Neutrophil (primary cell): ENCODE measurements around the gene SARDH.

Experiments
- H3K27ac ChIP-seq: fragments of 200-600 bp; sonication (generic); 2 replicates; pipeline ENCODE4 v1.5.1; 2016; ENCODE audit warnings: mild to moderate bottlenecking, moderate library complexity
- H3K27me3 ChIP-seq: fragments of 200-600 bp; sonication (generic); 2 replicates; pipeline ENCODE4 v1.6.0; 2016; ENCODE audit warnings: mild to moderate bottlenecking
- H3K36me3 ChIP-seq: fragments of 200-600 bp; sonication (generic); 2 replicates; pipeline ENCODE4 v1.5.1; 2017
- H3K4me1 ChIP-seq, 2 experiments: fragments of 200-600 bp in 1 of 2; sonication (generic) in 1 of 2; 1 replicate in 1 of 2; 2 replicates in 1 of 2; pipeline versions ENCODE4 v1.5.1 to v1.6.1; 2013 to 2016; ENCODE audit warnings: low read depth in 1 of 2, low read length in 1 of 2, mild to moderate bottlenecking in 1 of 2, moderate library complexity in 1 of 2; ENCODE audit not compliant: control insufficient read depth in 1 of 2, insufficient read depth in 1 of 2
- H3K4me3 ChIP-seq, 2 experiments: fragments of 200-600 bp in 1 of 2; sonication (generic) in 1 of 2; 1 replicate in 1 of 2; 2 replicates in 1 of 2; pipeline ENCODE4 v1.5.1; 2013 to 2016; ENCODE audit warnings: low read depth in 1 of 2, low read length in 1 of 2, mild to moderate bottlenecking in 1 of 2, moderate library complexity in 1 of 2
- H3K9me3 ChIP-seq: fragments of 200-600 bp; sonication (generic); 2 replicates; pipeline ENCODE4 v1.5.1; 2016
- TF ChIP-seq, protein P1 (sequence below): fragments of 200-600 bp; sonication (generic); IDR thresholded peaks from 2 replicates; pipeline ENCODE4 v1.5.1; 2016; ENCODE audit warnings: antibody characterized with exemption

The SARDH gene

DNA sequence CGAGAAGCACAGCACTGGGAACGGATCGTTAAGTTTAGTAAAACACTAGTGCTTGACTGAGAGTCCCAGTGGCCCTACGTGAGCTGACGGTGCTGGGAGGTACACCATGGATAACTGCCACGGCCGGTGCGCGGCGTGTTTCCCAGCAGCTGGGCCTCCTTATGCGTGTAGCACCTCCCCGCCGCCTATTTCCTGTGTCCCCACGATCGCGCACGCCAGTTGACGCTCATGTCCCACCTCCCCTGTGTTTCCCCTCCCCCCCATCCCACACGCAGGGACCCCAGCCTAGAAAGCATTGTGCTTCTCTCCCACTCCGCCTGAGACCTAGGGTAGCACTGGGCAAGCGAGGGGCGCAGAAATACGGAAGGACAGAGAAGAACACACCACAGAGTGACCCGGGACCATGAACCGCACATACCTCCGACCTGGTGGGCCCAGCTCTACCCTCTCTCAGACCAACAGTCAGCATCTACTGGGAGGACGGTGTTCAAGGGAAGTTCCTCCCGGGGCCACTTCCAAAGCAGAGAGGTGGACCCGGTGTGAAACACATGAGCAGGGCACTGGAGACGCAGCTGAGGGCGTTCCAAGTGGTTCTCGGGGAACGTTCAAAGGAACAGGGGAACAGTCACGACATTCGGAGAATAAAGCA is 56.4 kb downstream of the SARDH start:
- Histone ChIP-seq H3K27ac (no peak overlapping the region), H3K4me1 (no peaks in the 10 kb centered on the region), H3K27me3 (no peaks in the 10 kb centered on the region), H3K4me3 (no peak overlapping the region), H3K9me3 (no peaks in the 10 kb centered on the region), H3K36me3 (no peaks in the 10 kb centered on the region)
- TF ChIP-seq, protein P1, sequence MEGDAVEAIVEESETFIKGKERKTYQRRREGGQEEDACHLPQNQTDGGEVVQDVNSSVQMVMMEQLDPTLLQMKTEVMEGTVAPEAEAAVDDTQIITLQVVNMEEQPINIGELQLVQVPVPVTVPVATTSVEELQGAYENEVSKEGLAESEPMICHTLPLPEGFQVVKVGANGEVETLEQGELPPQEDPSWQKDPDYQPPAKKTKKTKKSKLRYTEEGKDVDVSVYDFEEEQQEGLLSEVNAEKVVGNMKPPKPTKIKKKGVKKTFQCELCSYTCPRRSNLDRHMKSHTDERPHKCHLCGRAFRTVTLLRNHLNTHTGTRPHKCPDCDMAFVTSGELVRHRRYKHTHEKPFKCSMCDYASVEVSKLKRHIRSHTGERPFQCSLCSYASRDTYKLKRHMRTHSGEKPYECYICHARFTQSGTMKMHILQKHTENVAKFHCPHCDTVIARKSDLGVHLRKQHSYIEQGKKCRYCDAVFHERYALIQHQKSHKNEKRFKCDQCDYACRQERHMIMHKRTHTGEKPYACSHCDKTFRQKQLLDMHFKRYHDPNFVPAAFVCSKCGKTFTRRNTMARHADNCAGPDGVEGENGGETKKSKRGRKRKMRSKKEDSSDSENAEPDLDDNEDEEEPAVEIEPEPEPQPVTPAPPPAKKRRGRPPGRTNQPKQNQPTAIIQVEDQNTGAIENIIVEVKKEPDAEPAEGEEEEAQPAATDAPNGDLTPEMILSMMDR = no peak

DNA sequence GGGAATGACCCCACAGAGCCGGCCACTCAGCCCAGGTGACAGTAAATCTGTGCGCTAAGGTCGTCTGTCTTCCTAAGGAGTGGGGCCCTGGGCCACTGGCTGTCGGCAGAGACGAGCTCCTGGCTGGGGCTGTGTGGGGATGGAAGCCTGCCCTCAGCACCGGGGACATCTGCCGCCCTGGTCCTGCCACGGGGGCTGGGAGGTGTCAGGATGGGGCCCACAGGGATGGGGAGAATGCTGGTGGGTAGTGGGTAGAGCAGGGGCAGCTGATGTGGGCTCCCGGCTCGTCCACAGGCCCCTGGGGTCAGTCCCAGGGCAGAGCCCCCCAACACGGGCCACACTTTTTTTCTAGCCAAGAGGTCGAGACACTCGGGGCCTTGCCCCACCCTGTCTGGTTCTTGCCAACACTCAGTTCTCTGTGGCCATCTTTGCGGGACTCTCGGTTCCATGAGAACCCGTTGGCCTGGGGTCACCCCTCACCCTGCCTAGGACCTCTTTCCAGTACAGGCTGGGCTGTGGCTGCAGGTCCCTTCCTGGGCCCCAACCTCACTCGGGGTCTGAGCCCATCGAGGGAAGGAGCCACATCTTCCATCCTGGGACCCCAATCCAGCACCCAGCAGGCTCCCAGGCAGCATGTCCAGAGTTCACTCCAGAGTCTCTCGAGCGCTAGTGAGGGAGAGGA is 57.0 kb downstream of the SARDH start:
- Histone ChIP-seq H3K4me1 (no peaks in the 10 kb centered on the region), H3K27me3 (no peaks in the 10 kb centered on the region), H3K36me3 (no peaks in the 10 kb centered on the region), H3K4me3 (no peak overlapping the region), H3K9me3 (no peaks in the 10 kb centered on the region), H3K27ac (no peak overlapping the region)
- TF ChIP-seq, protein P1 = no peak

DNA sequence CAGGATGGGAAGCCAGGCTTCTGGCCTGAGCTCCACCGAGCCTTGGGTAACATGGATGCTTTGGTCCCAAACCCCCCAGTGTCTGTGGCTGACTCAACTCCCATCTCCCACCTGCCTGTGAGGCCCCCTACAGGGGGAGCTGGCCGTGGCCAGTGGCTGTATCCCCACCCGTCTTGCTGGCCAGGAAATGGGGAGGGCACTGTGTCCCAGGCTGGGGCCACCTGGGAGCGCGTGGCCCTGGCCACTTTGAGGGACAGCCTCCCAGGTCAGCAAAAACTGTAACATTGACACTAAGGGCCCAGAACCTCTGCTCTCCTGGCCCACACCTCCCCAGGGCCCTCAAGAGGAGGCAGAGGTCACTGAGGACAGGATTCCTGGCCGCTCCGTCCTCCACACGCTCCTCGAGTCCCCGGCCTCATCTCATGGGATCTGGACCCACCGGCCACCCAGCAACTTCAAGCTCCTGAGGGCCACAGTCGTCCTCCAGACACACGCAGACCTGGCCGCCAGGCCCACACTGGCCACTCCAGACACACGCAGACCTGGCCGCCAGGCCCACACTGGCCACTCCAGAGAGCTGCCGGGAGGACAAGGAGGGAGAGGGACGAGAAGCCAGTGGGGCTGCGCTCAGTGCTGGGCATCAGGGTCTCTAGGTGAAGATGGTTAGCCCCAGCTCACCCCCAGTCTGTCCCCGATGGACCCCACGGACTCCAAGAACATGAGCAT is 57.7 kb downstream of the SARDH start:
- Histone ChIP-seq H3K9me3 (no peaks in the 10 kb centered on the region), H3K27me3 (no peaks in the 10 kb centered on the region), H3K4me1 (no peaks in the 10 kb centered on the region), H3K36me3 (no peaks in the 10 kb centered on the region), H3K4me3 (no peak overlapping the region), H3K27ac (no peak overlapping the region)
- TF ChIP-seq, protein P1 = no peak

DNA sequence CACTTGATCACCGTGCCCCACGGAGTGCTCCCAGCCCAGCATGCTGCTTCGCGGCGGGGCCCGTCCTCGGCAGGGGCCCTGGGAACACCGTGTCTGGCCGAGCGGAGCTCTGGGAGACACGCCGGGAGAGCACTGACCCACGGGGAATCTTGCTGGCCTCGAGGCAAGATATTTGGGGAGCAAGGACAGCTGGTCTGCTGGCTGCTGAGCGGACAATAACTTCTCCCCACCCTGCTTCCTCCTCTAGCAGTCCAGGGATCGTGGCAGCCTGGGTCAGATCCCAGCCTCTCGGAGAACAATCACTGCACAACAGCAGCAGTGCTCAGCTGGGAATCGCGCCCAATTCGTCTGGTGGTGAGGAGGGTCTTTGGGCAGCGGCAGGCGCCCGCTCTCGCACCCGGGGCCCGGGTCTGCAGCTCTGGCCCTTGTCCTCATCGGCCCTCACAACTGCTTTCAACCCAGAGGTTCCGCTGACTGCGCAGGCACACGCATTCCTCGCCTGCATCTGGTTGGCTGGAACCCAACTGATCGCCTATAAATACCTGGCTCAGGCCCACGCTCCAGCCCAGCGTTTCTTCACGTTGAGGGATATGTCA is 58.6 kb downstream of the SARDH start:
- no peaks in the 10 kb centered on the region for H3K4me1 ChIP-seq
- TF ChIP-seq, protein P1 = no peak

DNA sequence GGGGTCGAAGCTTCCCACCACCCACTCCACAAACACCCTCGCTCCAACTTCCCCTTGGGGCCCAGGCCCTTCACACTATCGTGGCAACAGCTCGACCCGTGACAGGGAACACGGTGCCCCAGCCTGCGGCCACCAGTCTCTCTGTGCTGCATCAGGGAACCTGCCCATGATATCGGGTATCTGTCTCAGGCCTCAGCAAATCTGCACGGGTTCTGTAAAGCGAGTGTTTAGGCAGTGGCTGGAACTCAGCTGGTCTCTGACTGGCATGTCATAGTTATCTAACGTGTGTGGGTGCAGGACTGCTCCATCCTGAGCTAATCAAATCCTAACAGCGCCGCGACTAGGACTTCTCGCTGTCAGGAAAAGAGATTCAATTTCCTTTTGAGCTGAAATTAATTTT is 59.1 kb downstream of the SARDH start:
- no peak overlapping the region for H3K4me3 ChIP-seq
- H3K27ac ChIP-seq = no peak overlapping the region
- H3K9me3 ChIP-seq = no peaks in the 10 kb centered on the region
- H3K4me1 ChIP-seq = no peaks in the 10 kb centered on the region
- H3K36me3 ChIP-seq = no peaks in the 10 kb centered on the region
- TF ChIP-seq, protein P1 = no peak
- no peaks in the 10 kb centered on the region for H3K27me3 ChIP-seq

More for the DNA sequence above, 58.6 kb downstream of the SARDH start:
- Histone ChIP-seq H3K36me3 (no peaks in the 10 kb centered on the region), H3K4me3 (no peak overlapping the region), H3K9me3 (no peaks in the 10 kb centered on the region), H3K27me3 (no peaks in the 10 kb centered on the region), H3K27ac (no peak overlapping the region)
